Activated T-cell treated with anti-CD3 and anti-CD28 coated beads, Interleukin-2, amount 50 U/mL, for 4 hours (primary cell): ENCODE measurements around the gene EGFL6. TPM values are rescaled to one million over a fixed set of nuclear protein-coding genes. Genes with fewer than 3 reads are reported as not detected.

Experiments
- ATAC-seq, 2 donors: fragments of 200-7000 bp; cut with Tn5 transposase; one replicate each; pipeline ENCODE4 v1.10.0; 2021
- DNase-seq: peaks from one replicate; pipeline ENCODE4 v3.0.0-alpha.2; 2020
- H3K27me3 Mint-ChIP-seq: one replicate; pipeline ENCODE4 v1.8.0; 2021; ENCODE audit warnings: low read depth, mixed read lengths
- H3K36me3 Mint-ChIP-seq: one replicate; pipeline ENCODE4 v1.8.0; 2022; ENCODE audit warnings: mixed read lengths; ENCODE audit not compliant: insufficient read depth
- H3K4me1 Mint-ChIP-seq: one replicate; pipeline ENCODE4 v1.8.0; 2021; ENCODE audit warnings: low read depth, mixed read lengths
- H3K4me3 Mint-ChIP-seq: one replicate; pipeline ENCODE4 v1.8.0; 2021; ENCODE audit warnings: mild to moderate bottlenecking, moderate library complexity, mixed read lengths
- H3K9me3 Mint-ChIP-seq: one replicate; pipeline ENCODE4 v1.8.0; 2021; ENCODE audit warnings: mixed read lengths
- total RNA-seq, 3 donors: library from RNA; stranded (reverse); gene quantifications; one replicate each; pipeline ENCODE4 v1.2.1, GENCODE V29; 2021

Gene EGFL6
- total RNA-seq, 3 donors from 2014 or later = 0.13 to 0.30 (median 0.24) TPM

GRCh38 chrX:13565511-13565910 lies 3.9 kb upstream of the EGFL6 start:
- H3K4me1 Mint-ChIP-seq = peaks cover 4% of the 10 kb centered on the region
- no peak overlapping the region for H3K4me3 Mint-ChIP-seq
- ATAC-seq = no peak
- no peaks in the 10 kb centered on the region for H3K36me3 Mint-ChIP-seq
- no peaks in the 10 kb centered on the region for H3K9me3 Mint-ChIP-seq
- no peak for DNase-seq
- peaks cover 25% of the 10 kb centered on the region for H3K27me3 Mint-ChIP-seq

GRCh38 chrX:13570261-13570605 lies 832 bp downstream of the EGFL6 start:
- Mint-ChIP-seq H3K9me3 (no peaks in the 10 kb centered on the region), H3K4me3 (peak overlapping the region; percentile 43), H3K27me3 (peaks cover 21% of the 10 kb centered on the region), H3K4me1 (peaks cover 4% of the 10 kb centered on the region), H3K36me3 (no peaks in the 10 kb centered on the region)
- DNase-seq (no peak), ATAC-seq (no peak)

GRCh38 chrX:13571136-13571535 lies 1.7 kb downstream of the EGFL6 start:
- Mint-ChIP-seq H3K36me3 (no peaks in the 10 kb centered on the region), H3K27me3 (peaks cover 21% of the 10 kb centered on the region)
- ATAC-seq = no peak

GRCh38 chrX:13574600-13574999 lies 5.2 kb downstream of the EGFL6 start:
- Mint-ChIP-seq H3K27me3 (peaks cover 6% of the 10 kb centered on the region), H3K36me3 (no peaks in the 10 kb centered on the region), H3K4me1 (peaks cover 4% of the 10 kb centered on the region), H3K9me3 (no peaks in the 10 kb centered on the region), H3K4me3 (no peak overlapping the region)
- ATAC-seq (no peak), DNase-seq (no peak)

More at GRCh38 chrX:13571136-13571535, 1.7 kb downstream of the EGFL6 start:
- no peak overlapping the region for H3K4me3 Mint-ChIP-seq
- no peak for DNase-seq
- peaks cover 4% of the 10 kb centered on the region for H3K4me1 Mint-ChIP-seq
- H3K9me3 Mint-ChIP-seq = no peaks in the 10 kb centered on the region

GRCh38 chrX:13579661-13580060 lies 10.3 kb downstream of the EGFL6 start:
- H3K27me3 Mint-ChIP-seq = peaks cover 12% of the 10 kb centered on the region
- H3K9me3 Mint-ChIP-seq = no peaks in the 10 kb centered on the region
- no peaks in the 10 kb centered on the region for H3K4me1 Mint-ChIP-seq
- DNase-seq = no peak
- no peak overlapping the region for H3K4me3 Mint-ChIP-seq
- no peaks in the 10 kb centered on the region for H3K36me3 Mint-ChIP-seq
- ATAC-seq = no peak

GRCh38 chrX:13581554-13581953 lies 12.2 kb downstream of the EGFL6 start:
- Mint-ChIP-seq H3K9me3 (no peaks in the 10 kb centered on the region), H3K27me3 (peaks cover 18% of the 10 kb centered on the region), H3K36me3 (no peaks in the 10 kb centered on the region)

GRCh38 chrX:13587786-13588477 lies 18.5 kb downstream of the EGFL6 start:
- DNase-seq = no peak
- H3K4me1 Mint-ChIP-seq = no peaks in the 10 kb centered on the region
- peaks cover 18% of the 10 kb centered on the region for H3K27me3 Mint-ChIP-seq
- no peaks in the 10 kb centered on the region for H3K9me3 Mint-ChIP-seq
- no peak for ATAC-seq
- H3K36me3 Mint-ChIP-seq = no peaks in the 10 kb centered on the region
- no peak overlapping the region for H3K4me3 Mint-ChIP-seq

More at GRCh38 chrX:13581554-13581953, 12.2 kb downstream of the EGFL6 start:
- no peaks in the 10 kb centered on the region for H3K4me1 Mint-ChIP-seq
- H3K4me3 Mint-ChIP-seq = no peak overlapping the region
- DNase-seq = no peak
- no peak for ATAC-seq

GRCh38 chrX:13590207-13590606 lies 20.8 kb downstream of the EGFL6 start:
- Mint-ChIP-seq H3K27me3 (peaks cover 14% of the 10 kb centered on the region), H3K36me3 (no peaks in the 10 kb centered on the region), H3K4me1 (no peaks in the 10 kb centered on the region), H3K4me3 (no peak overlapping the region), H3K9me3 (no peaks in the 10 kb centered on the region)
- DNase-seq = no peak
- ATAC-seq = no peak

GRCh38 chrX:13590914-13591313 lies 21.5 kb downstream of the EGFL6 start:
- Mint-ChIP-seq H3K4me3 (no peak overlapping the region), H3K27me3 (peaks cover 12% of the 10 kb centered on the region), H3K9me3 (no peaks in the 10 kb centered on the region), H3K36me3 (no peaks in the 10 kb centered on the region), H3K4me1 (no peaks in the 10 kb centered on the region)
- no peak for DNase-seq
- no peak for ATAC-seq

- Mint-ChIP-seq H3K36me3 (no peaks in the 10 kb centered on the region), H3K9me3 (no peaks in the 10 kb centered on the region), H3K4me3 (no peak overlapping the region), H3K27me3 (peaks cover 4% of the 10 kb centered on the region), H3K4me1 (no peaks in the 10 kb centered on the region)
- DNase-seq (no peak), ATAC-seq (no peak)
These were observed 28.5 kb downstream of the EGFL6 start for GRCh38 chrX:13597874-13598273.

- DNase-seq = no peak
These were observed 29.5 kb downstream of the EGFL6 start for GRCh38 chrX:13598877-13599276.

GRCh38 chrX:13599491-13599890 lies 30.1 kb downstream of the EGFL6 start:
- DNase-seq = no peak
- H3K4me3 Mint-ChIP-seq = no peak overlapping the region
- no peak for ATAC-seq
- H3K9me3 Mint-ChIP-seq = no peaks in the 10 kb centered on the region
- H3K4me1 Mint-ChIP-seq = no peaks in the 10 kb centered on the region
- H3K27me3 Mint-ChIP-seq = peaks cover 2% of the 10 kb centered on the region
- no peaks in the 10 kb centered on the region for H3K36me3 Mint-ChIP-seq

More at GRCh38 chrX:13598877-13599276, 29.5 kb downstream of the EGFL6 start:
- Mint-ChIP-seq H3K4me3 (no peak overlapping the region), H3K9me3 (no peaks in the 10 kb centered on the region), H3K27me3 (peaks cover 4% of the 10 kb centered on the region), H3K36me3 (no peaks in the 10 kb centered on the region), H3K4me1 (no peaks in the 10 kb centered on the region)
- ATAC-seq = no peak

GRCh38 chrX:13605611-13606010 lies 36.2 kb downstream of the EGFL6 start:
- Mint-ChIP-seq H3K4me3 (no peak overlapping the region), H3K36me3 (no peaks in the 10 kb centered on the region), H3K4me1 (no peaks in the 10 kb centered on the region), H3K27me3 (no peaks in the 10 kb centered on the region), H3K9me3 (no peaks in the 10 kb centered on the region)
- DNase-seq = no peak
- ATAC-seq = no peak

- no peaks in the 10 kb centered on the region for H3K4me1 Mint-ChIP-seq
- DNase-seq = no peak
- no peaks in the 10 kb centered on the region for H3K36me3 Mint-ChIP-seq
- no peaks in the 10 kb centered on the region for H3K27me3 Mint-ChIP-seq
- ATAC-seq = no peak
- H3K9me3 Mint-ChIP-seq = no peaks in the 10 kb centered on the region
- no peak overlapping the region for H3K4me3 Mint-ChIP-seq
These were observed 38.1 kb downstream of the EGFL6 start for GRCh38 chrX:13607331-13607995.

- no peak overlapping the region for H3K4me3 Mint-ChIP-seq
- H3K27me3 Mint-ChIP-seq = no peaks in the 10 kb centered on the region
- no peaks in the 10 kb centered on the region for H3K36me3 Mint-ChIP-seq
- ATAC-seq (no peak), DNase-seq (no peak)
- H3K4me1 Mint-ChIP-seq = no peaks in the 10 kb centered on the region
- no peaks in the 10 kb centered on the region for H3K9me3 Mint-ChIP-seq
These were observed 38.6 kb downstream of the EGFL6 start for GRCh38 chrX:13607996-13608365.
